ENCODE results near the gene OLFML2B.

Gene OLFML2B

GRCh38 chr1:162025541-162025940 lies 1.9 kb upstream of the OLFML2B start:
- no peak overlapping the region for H3K4me3 ChIP-seq (replicated peaks; ENCODE audit: low read depth, low read length)
- no peak for TF ChIP-seq CTCF (IDR thresholded peaks at IDR 0.05; ENCODE audit: low read length, missing control alignments)
- DNase-seq (ENCODE audit: low read depth): no peak

GRCh38 chr1:162023181-162023546 lies 505 bp downstream of the OLFML2B start:
- DNase-seq (ENCODE audit: low read depth): no peak
- no peak for TF ChIP-seq CTCF (IDR thresholded peaks at IDR 0.05; ENCODE audit: low read length, missing control alignments)
- H3K4me3 ChIP-seq (replicated peaks; ENCODE audit: low read depth, low read length): peak overlapping the region; percentile 67

DNA sequence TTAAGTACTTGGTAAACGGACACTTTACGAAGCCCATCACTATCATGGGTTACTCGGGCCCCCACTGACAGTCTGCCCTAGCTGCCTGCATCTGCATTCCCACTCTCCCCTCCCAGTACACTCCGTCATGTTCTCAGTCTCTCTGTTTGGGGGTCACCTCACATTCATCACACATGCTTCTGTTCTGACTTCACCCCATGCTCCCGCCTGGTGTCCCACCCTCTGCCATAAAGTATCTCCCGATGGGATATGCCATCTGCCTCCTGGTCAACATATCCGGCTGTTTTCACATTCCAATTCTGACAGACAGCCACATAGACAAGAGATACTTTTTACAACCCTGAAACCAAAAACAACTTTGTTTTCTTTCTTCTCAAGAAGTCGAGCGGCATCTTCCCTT lies 1.0 kb downstream of the OLFML2B start:
- no peak for DNase-seq (ENCODE audit: low read depth)
- no peak overlapping the region for H3K4me3 ChIP-seq (replicated peaks; ENCODE audit: low read depth, low read length)
- TF ChIP-seq CTCF (IDR thresholded peaks at IDR 0.05; ENCODE audit: low read length, missing control alignments): no peak

DNA sequence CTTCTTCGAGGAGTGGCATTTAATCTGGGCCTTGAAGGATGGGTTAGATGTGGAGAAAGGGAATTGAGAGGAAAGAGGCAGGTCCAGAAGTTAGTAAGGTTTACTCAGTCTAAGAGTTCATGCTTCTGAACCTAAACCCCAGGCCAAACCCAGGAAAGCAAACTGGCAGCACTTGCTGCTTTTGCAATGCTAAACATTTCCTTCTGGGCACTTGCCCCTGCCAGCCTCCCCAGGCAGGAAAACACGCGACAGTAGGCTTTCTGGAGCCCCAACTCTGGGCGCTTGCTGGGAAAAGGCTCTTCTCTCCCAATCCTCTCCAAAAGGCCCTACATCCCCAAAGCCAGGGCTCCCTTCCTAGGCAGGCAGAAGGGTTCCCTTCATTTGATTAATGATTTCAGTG lies 2.5 kb downstream of the OLFML2B start:
- no peak overlapping the region for H3K4me3 ChIP-seq (replicated peaks; ENCODE audit: low read depth, low read length)
- TF ChIP-seq CTCF (IDR thresholded peaks at IDR 0.05; ENCODE audit: low read length, missing control alignments): no peak
- no peak for DNase-seq (ENCODE audit: low read depth)

- no peak for TF ChIP-seq CTCF (IDR thresholded peaks at IDR 0.05; ENCODE audit: low read length, missing control alignments)
- DNase-seq (ENCODE audit: low read depth): no peak
- H3K4me3 ChIP-seq (replicated peaks; ENCODE audit: low read depth, low read length): no peak overlapping the region
Measured at GRCh38 chr1:162020150-162020549, 3.5 kb downstream of the OLFML2B start.

GRCh38 chr1:162019446-162019845 lies 4.2 kb downstream of the OLFML2B start:
- H3K4me3 ChIP-seq (replicated peaks; ENCODE audit: low read depth, low read length): no peak overlapping the region
- DNase-seq (ENCODE audit: low read depth): no peak

More at GRCh38 chr1:162019446-162019845, 4.2 kb downstream of the OLFML2B start:
- TF ChIP-seq CTCF (IDR thresholded peaks at IDR 0.05; ENCODE audit: low read length, missing control alignments): no peak

Measured in fibroblast of pulmonary artery (primary cell).